ENCODE measurements around the gene PTGER1.
"Not testable (repeated sequence)": the region's sequence is repeated elsewhere in the genome, so short reads cannot be mapped to it uniquely, and the experiment has no call there.

Gene PTGER1, protein sequence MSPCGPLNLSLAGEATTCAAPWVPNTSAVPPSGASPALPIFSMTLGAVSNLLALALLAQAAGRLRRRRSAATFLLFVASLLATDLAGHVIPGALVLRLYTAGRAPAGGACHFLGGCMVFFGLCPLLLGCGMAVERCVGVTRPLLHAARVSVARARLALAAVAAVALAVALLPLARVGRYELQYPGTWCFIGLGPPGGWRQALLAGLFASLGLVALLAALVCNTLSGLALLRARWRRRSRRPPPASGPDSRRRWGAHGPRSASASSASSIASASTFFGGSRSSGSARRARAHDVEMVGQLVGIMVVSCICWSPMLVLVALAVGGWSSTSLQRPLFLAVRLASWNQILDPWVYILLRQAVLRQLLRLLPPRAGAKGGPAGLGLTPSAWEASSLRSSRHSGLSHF

DNA sequence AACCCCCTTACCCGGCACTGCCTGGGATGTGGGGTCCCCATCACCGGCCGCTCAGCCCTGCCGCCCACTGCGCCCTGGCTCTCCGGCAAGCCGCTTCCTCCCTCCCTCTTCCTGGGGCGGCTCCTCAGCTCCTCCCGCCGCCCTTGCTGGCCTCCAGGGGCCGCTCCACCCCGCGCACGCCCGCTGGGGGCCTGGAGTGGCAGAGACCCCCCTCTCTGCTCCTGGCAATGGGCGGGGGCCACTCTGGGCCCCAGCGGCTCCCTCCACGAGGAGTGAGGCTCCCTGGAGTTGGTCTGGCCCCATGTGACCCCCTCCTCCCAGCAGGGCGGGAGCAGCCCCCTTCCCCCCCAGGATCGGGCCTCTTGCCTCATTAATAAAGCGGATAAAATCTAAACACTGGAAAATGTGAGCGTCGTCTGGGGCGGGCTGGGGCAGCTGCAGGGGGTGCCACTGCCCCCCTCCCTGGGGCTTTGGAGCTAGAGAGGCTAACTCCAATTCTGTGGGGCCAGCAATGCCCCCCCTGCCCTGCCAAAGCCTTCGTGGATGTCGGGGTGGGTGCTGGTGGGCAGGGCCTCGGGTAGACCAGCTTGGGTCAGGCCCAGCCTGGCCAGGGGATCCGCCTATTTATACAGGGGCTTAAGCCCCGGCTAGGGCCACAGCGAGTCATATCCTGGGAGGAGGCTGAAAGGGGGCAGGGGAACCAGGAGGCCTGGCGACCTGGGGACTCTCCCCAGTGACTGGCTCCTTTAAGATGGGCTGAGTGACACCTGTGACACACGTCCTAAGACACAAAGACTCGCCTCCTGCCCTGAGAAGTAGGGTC lies at the start of gene PTGER1:
TSS of gene PTGER1 (minus strand) at position 104 of the 823 bp plus-strand sequence. CDS start 1,034 bp downstream, outside the sequence.
- no peak for DNase-seq (ENCODE audit: low read depth)

- DNase-seq (ENCODE audit: low read depth), result no peak
These were observed 45.4 kb upstream of the PTGER1 start for GRCh38 chr19:14520543-14520942.

- DNase-seq (ENCODE audit: low read depth), result no peak
These were observed 44.8 kb upstream of the PTGER1 start for GRCh38 chr19:14519860-14520407.

GRCh38 chr19:14519245-14519859 lies 44.2 kb upstream of the PTGER1 start:
- DNase-seq (ENCODE audit: low read depth), result no peak

GRCh38 chr19:14517840-14518505 lies 42.8 kb upstream of the PTGER1 start, which contains the start of gene DNAJB1:
Gene DNAJB1, minus strand, starts transcription at chr19:14518397. Its CDS starts 48 bp downstream, at chr19:14518349.
- DNase-seq (ENCODE audit: low read depth), result peak; percentile 56

- no peak for DNase-seq (ENCODE audit: low read depth)
These were observed 42.3 kb upstream of the PTGER1 start for GRCh38 chr19:14517446-14517839.

DNA sequence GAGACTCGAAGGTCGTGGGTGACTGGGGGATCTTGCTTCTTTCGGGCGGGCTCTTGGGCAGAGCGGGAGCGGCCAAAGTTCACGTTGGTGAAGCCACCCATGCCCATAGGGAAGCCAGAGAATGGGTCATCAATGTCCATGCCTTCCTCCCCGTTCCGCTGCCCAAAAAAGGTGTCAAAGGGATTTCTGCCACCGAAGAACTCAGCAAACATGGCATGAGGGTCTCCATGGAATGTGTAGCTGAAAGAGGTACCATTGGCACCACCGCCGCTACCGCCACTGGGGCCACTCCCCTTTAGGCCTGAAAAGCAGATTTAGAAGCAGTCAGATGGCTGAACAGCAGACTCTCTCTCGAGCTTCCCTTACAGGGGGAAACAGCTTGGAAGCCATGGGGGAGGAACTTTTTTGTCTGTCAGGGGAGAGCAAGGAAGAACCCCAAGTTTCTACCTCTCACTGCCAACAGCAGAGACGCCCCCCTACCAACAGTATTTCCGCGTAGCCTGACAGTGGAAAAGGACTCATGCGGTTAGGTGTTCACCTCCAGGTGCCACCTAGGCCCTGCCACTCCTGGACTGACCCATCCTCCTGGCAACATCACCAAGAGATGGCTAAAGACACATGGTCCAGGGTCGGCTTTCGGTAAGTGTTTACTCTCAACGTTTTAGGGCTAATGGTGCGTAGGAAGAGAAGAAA lies 41.7 kb upstream of the PTGER1 start:
- DNase-seq (ENCODE audit: low read depth), result no peak

DNA sequence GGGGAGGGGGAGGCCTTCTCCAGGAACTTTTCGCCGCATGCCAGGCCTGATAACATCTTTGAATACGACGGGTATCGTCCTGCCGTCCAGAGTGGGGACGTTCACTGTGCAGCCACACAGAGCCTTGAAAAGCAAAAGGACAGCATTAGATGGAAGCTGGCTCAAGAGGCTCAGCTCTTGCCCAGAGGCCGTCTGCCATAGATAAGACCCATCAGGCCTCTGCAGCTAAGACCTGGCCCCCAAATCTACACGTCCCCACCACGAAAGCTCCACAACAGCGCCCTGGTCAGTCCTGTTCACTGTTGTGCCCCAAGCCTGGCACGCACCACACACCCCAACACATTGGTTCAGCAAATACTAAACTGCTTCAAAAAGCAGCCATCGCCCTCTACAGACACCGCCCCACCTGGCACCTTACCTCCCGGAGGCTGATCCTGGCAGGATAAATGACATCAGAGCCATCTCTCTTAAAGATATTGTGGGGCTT lies 40.9 kb upstream of the PTGER1 start:
- no peak for DNase-seq (ENCODE audit: low read depth)

DNA sequence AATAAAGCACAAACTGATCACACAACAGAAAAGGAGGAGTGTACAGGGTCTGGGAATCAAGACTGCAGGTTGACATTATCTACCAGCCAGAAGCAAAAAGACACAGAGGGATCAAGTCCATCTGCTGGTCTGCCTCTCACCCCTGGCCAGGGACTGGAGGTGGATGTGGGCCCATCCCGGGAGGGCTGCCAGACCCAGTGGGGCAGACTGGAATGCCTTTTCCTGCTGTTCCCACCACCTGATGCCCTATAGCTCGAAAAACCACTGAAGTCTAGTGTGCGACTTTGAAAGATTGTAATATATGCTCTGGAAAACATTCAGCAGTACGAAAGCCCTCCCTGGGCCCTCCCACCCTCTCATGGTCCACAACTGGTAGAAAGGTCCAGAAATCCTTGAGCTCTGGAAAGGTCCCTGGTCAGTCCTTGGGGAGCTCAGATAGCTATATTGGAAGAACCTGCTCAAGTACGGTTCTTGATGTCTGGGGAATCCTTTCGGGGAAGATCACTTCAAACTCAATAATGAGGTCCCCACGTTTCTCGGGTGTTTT lies 40.4 kb upstream of the PTGER1 start:
- no peak for DNase-seq (ENCODE audit: low read depth)

- no peak for DNase-seq (ENCODE audit: low read depth)
These were observed 39.2 kb upstream of the PTGER1 start for GRCh38 chr19:14514215-14514863.

DNA sequence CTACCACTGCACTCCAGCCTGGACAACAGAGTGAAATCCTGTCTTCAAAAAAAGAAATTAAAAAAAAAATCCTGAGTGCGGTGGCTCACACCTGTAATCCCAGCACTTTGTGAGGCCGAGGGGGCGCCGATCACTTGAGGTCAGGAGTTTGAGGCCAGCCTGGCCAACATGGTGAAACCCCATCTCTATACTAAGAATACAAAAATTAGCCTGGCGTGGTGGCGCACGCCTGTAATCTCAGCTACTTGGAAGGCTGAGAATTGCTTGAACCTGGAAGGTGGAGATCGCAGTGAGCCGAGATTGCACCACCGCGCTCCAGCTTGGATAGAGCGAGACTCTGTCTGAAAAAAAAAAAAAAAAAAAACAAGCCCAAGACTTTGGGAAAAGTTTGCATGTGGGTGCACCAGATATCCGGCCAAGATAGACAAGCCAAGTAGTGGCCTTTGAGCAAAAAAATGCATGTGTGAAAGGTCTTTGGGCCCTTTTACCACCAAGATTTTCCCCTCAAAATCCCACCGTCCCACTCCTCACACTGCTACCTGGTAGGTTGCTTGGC lies 37.3 kb upstream of the PTGER1 start:
- no peak for DNase-seq (ENCODE audit: low read depth)

GRCh38 chr19:14511229-14511593 lies 36.1 kb upstream of the PTGER1 start:
- DNase-seq (ENCODE audit: low read depth), result no peak

DNA sequence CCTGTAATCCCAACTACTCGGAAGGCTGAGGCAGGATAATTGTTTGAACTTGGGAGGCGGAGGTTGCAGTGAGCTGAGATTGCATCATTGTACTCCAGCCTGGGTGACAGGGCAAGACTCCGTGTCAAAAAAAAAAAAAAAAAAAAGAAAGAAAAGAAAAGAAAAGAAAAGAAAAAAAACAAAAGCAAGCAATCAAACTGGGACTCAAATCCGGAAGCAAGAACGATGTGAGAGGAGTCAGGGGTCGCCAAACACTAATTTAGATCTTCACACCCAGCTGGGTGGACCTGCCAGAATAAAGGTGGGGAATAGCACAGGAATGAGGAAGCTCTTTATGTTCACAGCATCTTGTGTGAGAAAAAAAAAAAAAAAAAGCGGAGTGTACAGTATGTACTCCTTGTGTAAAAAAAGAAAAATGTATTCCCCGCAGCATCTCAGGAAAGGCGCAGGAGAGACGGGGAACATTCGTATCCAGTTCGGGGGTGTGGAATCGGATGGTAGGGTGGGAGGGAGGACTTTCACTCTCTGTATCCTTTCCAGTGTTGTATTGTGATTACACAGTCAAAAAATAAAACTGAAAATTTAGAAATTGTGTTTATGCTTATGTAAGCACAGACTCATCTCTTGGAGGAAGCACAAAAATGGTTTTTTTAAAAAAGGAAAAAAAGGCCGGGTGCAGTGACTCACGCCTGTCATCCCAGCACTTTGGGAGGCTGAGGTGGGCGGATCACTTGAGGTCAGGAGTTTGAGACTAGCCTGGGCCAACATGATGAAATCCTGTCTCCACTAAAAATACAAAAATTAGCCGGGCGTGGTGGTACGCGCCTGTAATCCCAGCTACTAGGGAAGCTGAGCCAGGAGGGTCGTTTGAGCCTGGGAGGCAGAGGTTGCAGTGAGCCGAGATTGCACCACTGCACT lies 35.4 kb upstream of the PTGER1 start:
- DNase-seq (ENCODE audit: low read depth), result no peak

DNA sequence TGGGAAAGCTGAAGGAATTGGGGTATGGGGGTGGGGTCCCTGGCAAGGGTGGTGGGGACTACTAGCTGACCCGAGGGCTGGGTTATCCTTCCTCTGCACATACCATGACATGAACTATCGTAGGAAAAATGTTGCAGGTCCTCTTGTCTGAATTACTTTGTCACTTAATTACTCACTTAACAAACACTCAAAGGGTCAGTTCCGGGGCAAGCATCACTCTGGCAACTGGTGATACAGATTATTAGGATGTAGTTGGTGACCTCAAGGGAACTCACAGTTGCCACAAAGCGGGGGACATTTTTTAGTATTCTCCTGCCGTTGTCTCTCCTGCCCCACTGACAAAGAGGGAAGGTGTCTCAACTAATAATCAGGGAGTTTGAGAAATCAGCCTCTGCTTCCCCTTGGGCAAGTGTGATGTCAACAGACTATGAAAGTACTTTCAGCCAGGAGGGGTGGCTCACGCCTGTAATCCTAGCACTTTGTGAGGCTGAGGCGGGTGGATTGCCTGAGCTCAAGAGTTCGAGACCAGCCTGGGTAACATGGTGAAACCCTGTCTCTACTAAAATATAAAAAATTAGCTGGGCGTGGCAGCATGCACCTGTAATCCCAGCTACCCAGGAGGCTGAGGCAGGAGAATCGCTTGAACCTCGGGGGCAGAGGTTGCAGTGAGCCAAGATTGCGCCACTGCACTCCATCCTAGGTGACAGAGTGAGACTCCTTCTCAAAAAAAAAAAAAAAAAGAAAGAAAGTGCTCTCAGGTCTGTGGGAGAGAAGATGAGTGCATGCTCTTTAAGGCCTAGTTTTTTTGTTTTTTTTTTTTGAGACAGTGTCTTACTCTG lies 32.8 kb upstream of the PTGER1 start:
- no peak for DNase-seq (ENCODE audit: low read depth)

GRCh38 chr19:14505488-14506239 lies 30.5 kb upstream of the PTGER1 start:
- peak; percentile 39 for DNase-seq (ENCODE audit: low read depth)

- not testable (repeated sequence) for DNase-seq (ENCODE audit: low read depth)
These were observed 29.4 kb upstream of the PTGER1 start for GRCh38 chr19:14504575-14504974.

GRCh38 chr19:14503285-14503684 lies 28.1 kb upstream of the PTGER1 start:
- no peak for DNase-seq (ENCODE audit: low read depth)

All from stimulated activated CD8-positive, alpha-beta memory T cell treated with anti-CD3 and anti-CD28 coated beads, Interleukin-12 subunit alpha, Interleukin-12 subunit beta, amount 100 ng/mL, for 4 hours (primary cell).